Psoas muscle (tissue), 8 donors: Measurements from ENCODE around the gene ODAPH. TPM values are rescaled to one million over a fixed set of nuclear protein-coding genes. Genes with fewer than 3 reads are reported as not detected.

Experiments used
- ATAC-seq, 4 donors: fragments of 200-7000 bp; cut with Tn5 transposase; one replicate each; pipeline ENCODE4 v1.9.1; 2020; ENCODE audit warnings: moderate library complexity in 3 of 4, mild to moderate bottlenecking in 2 of 4
- DNase-seq, 2 donors: peaks; one replicate each; pipeline ENCODE4 v3.0.0-alpha.2; 2020
- H3K27ac ChIP-seq: fragments of 200-600 bp; one replicate; pipeline ENCODE4 v1.8.0; 2022
- H3K27me3 ChIP-seq, 3 donors: fragments of 200-600 bp in 1 of 3; one replicate each; pipeline versions ENCODE4 v1.6.1 to v1.8.0; 2013 to 2022; ENCODE audit warnings: low read length in 2 of 3, mild to moderate bottlenecking in 2 of 3, moderate library complexity in 1 of 3; ENCODE audit not compliant: insufficient read depth in 3 of 3
- H3K36me3 ChIP-seq, 2 donors: fragments of 200-600 bp in 1 of 2; one replicate each; pipeline versions ENCODE4 v1.6.1 to v1.8.0; 2013 to 2022; ENCODE audit warnings: low read depth in 1 of 2, mild to moderate bottlenecking in 1 of 2, moderate library complexity in 1 of 2; ENCODE audit not compliant: insufficient read depth in 1 of 2
- H3K4me1 ChIP-seq: fragments of 200-600 bp; one replicate; pipeline ENCODE4 v1.8.0; 2022
- H3K4me3 ChIP-seq: fragments of 200-600 bp; one replicate; pipeline ENCODE4 v1.8.0; 2022; ENCODE audit warnings: mild to moderate bottlenecking
- H3K9me3 ChIP-seq: fragments of 200-600 bp; one replicate; pipeline ENCODE4 v1.8.0; 2022
- CTCF ChIP-seq: fragments of 200-600 bp; IDR thresholded peaks from one replicate; pipeline ENCODE4 v1.8.0; 2022; ENCODE audit warnings: antibody characterized with exemption
- WGBS, 3 donors: extraction: QIAGEN DNeasy Blood & Tissue Kit; methylation state at CpG; one replicate each; pipeline versions ENCODE4 v1.1.6 to v1.1.7; 2013; 5-methylcytosine and 5-hydroxymethylcytosine counted together
- intact Hi-C, 2 donors: fragments of 100-400 bp; cut with DNase I; formaldehyde crosslinking; loops; one replicate each; pipeline versions ENCODE4 v1.11.0 to v1.14.2; 2022
- polyA plus RNA-seq, 3 donors: library from polyadenylated mRNA; stranded (reverse); fragments of 200-250 nt; gene quantifications; one replicate each; pipeline ENCODE4 v1.2.3, GENCODE V29; 2013
- total RNA-seq, 4 donors: library from RNA; stranded (reverse); fragmentation: NEBNext Ultra II Directional in 2 of 4; extraction: Animal tissue kit (Norgen Biotek cat#: 25700) in 2 of 4; gene quantifications; one replicate each; pipeline versions ENCODE4 v1.2.1 to v1.2.4, GENCODE V29; 2021 to 2023
- donor health status: healthy with polysubstance abuse.
- donor health status: DM: no; HTN: no; CAD: no; lungs with moderate emphysema.
- donor health status: Bipolar disorder and iron deficiency.
- donor health status: healthy.
- donor health status: DM: yes; HTN: yes; CAD: no.
- donor health status: DM: no; HTN: no; CAD: no.
- donor health status: DM: no; HTN: no; CAD: no.
- donor health status: DM: yes; HTN: yes; CAD: no.

Gene ODAPH
- total and polyA plus RNA-seq, 7 donors, result 0.04 to 0.15 (median 0.10) TPM; not detected in 3

GRCh38 chr4:75612306-75612705, 56.4 kb downstream of the ODAPH start:
- no peaks in the 10 kb centered on the region for H3K27me3 ChIP-seq
- no peak for TF ChIP-seq CTCF
- H3K4me3 ChIP-seq, result no peak overlapping the region
- intact Hi-C loops, result no loop called here
- peaks cover 5% of the 10 kb centered on the region for H3K9me3 ChIP-seq
- H3K27ac ChIP-seq, result no peak overlapping the region
- WGBS, 3 donors, result 97 to 98% (median 97%) methylated on average over 1 of the region's 1 CpG
- no peaks in the 10 kb centered on the region for H3K4me1 ChIP-seq
- no peak for DNase-seq
- no peaks in the 10 kb centered on the region for H3K36me3 ChIP-seq
- ATAC-seq, result no peak

Other genes starting within 250 kb of the ODAPH start
- 10 to 100 TPM; 27.8 to 43.9 (median 29.0) TPM for gene RCHY1, start 41.7 kb upstream of the ODAPH start, total RNA-seq
- gene RCHY1, start 41.7 kb upstream of the ODAPH start, polyA plus RNA-seq, result 10 to 100 TPM; 15.6 to 50.7 (median 21.1) TPM
- 10 to 100 TPM; 10.9 to 17.8 (median 14.5) TPM for gene THAP6, start 41.6 kb upstream of the ODAPH start, total RNA-seq
- gene THAP6, start 41.6 kb upstream of the ODAPH start, polyA plus RNA-seq, result 10 to 100 TPM in 1 of 3 donors, 1 to 10 TPM in 2; 3.8 to 13.1 (median 4.2) TPM
- under 1 TPM in 1 of 4 donors, not detected in 3; 0.30 TPM for gene CDKL2, start 74.5 kb downstream of the ODAPH start, total RNA-seq
- gene CDKL2, start 74.5 kb downstream of the ODAPH start, polyA plus RNA-seq, result under 1 TPM in 1 of 3 donors, not detected in 2; 0.40 TPM
- 100 to 1,000 TPM; 126 to 219 (median 156) TPM for gene G3BP2, start 117.3 kb downstream of the ODAPH start, total RNA-seq
- 100 to 1,000 TPM in 1 of 3 donors, 10 to 100 TPM in 2; 34.8 to 145 (median 39.5) TPM for gene G3BP2, start 117.3 kb downstream of the ODAPH start, polyA plus RNA-seq
- 100 to 1,000 TPM; 175 to 210 (median 180) TPM for gene USO1, start 168.5 kb downstream of the ODAPH start, total RNA-seq
- 100 to 1,000 TPM in 2 of 3 donors, 10 to 100 TPM in 1; 49.5 to 224 (median 136) TPM for gene USO1, start 168.5 kb downstream of the ODAPH start, polyA plus RNA-seq